Amniotic stem cell (primary cell): ENCODE data around the gene ANGEL1.
A peak's percentile ranks its signal among the peaks of the same experiment; 100 is the strongest.

Experiments
- DNase-seq: peaks from one replicate; lab custom pipeline; 2025; lab: John Stamatoyannopoulos, UW

The ANGEL1 gene

DNA sequence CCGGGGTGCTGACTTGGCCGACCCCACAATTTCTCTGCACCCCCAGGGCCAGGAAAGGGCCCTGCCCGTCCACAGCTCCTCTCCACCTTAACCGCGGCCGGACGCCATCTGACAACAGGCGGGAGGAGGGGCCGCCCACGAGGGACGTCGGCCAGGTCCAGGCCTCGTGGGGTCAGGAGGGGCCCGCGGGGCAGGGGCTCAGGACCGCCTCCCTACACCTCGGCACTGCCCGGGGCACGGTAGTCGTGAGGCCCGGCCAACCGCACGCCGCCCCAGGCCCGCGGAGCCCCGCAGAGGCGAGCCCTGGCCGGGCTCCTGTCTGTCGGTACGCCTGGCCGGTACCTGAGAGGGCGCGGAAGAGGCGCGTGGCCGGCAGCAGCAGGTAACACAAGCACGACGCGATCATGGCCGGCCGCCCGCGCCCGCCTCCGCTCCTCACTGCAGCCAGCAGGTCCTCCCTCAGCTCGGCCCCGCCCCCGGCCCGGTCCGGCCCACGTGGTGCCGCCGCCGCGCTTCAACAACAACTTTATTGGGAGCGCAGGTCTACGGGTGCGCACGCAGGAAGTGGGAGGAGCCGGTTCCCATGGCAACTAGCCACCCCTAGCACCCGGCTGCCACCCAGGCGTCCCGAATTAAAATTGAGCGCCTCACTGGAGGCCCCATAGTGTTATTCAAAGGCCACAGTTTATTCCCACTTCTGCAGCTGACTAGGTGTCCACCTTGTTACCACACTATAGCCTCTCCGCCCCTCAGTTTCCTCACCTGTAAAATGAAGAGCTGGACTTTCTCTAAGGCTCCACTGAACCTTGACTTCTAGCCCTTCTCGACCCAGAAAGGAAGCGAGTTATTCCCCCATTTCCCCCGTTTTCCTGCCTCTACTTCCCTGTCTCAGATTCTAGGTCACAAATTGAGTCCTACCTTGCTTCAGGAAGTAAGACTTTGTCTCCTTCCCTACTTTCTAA is at the start of gene ANGEL1:
TSS of gene ANGEL1 (minus strand) at position 461 of the 962 bp plus-strand sequence. CDS start at position 406, 55 bp downstream.
- peak; percentile 79 for DNase-seq

GRCh38 chr14:76861574-76862255 is 49.0 kb upstream of the ANGEL1 start:
- no peak for DNase-seq

- no peak for DNase-seq
Measured at GRCh38 chr14:76856769-76857168, 44.1 kb upstream of the ANGEL1 start.

- DNase-seq = no peak
Measured at GRCh38 chr14:76855066-76855465, 42.4 kb upstream of the ANGEL1 start.

DNA sequence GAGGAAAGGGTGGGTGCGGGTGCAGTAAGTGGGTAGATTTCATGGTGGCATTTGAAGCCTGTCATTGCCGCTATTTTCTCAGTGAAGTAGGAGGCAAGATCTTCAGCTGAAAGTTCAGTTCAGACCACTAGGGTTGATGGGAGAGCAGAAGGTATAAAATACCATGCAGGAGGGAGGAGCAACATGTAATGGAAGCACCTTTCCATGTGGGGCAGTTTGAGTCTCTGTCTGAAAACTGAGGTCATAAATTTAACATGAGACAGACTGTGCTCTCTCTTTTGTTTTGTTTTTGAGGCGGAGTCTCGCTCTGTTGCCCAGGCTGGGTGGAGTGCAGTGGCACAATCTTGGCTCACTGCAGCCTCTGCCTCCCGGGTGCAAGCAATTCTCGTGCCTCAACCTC is 36.2 kb upstream of the ANGEL1 start:
- no peak for DNase-seq

DNA sequence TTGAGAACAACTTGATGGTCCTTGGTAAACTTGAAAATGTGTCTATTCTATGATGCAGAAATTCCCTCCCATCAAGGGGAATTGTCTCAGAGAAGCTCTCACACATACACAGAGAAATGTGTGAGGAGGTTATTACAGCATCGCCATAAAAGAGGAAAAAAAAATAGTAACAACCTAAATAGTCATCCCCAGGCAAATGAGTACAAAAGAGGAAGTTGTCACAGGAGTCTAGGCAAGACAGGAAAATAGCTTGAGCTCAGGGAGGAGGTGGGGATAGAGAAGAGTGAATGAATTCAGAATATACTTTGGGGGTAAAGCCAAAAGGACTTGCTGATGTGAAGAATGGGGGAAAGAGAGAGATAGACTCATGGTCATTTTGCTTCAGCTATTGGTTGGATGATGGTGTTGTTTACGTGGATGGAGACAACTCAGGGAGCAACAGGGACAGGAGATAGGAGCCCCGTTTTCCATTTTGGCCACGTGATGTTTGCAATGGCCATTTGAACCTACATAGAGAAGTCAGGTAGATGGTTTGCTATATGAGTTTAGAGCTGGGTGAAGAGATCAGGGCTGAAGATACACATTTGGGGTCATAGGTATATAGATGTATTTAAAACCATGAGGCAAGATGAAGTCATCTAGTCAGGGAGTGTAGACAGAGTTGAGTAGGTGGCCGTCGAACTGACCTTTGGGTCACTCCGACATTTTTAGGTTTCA is 33.8 kb upstream of the ANGEL1 start:
- DNase-seq = no peak

DNA sequence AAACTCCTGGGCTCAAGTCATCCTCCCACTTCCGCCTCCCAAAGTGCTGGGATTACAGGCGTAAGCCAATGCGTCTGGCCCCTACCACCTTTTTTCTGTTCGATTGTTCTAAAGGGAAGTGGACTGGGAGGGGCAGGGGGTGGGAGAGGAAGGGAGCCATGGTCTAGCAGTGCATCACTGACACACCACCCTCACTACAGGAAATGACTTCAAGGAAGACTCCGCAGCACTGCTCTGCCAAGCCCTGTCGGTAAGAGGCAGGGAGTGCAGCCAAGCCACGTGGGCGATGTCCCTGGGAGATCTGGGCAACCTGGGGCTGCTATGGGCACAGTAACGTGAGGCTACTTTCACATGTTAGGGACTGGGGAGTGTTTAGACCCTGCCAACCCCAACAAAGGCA is 31.5 kb upstream of the ANGEL1 start:
- no peak for DNase-seq

DNA sequence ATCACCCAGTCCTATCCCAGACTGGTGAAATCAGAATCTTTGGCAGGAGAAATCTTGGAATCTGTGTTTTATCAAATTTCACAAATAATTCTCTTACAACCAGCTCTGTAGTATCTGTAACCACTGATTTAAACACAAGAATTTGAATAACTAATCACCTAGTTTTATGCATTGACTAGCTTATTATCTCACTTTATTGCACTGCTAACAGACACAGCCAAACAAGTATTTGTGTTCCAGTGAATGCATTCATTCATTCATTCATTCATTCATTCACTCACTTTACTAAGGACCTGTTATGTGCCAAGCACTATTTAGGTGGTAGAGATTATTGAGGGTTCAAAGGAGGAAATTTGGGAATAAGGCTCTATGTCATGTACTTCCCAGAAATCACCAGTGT is 29.7 kb upstream of the ANGEL1 start:
- no peak for DNase-seq

GRCh38 chr14:76837524-76837923 is 24.8 kb upstream of the ANGEL1 start:
- DNase-seq = no peak

GRCh38 chr14:76836029-76836630 is 23.4 kb upstream of the ANGEL1 start:
- DNase-seq = no peak

GRCh38 chr14:76834241-76834661 is 21.6 kb upstream of the ANGEL1 start:
- no peak for DNase-seq

- DNase-seq = no peak
Measured at GRCh38 chr14:76833011-76833410, 20.3 kb upstream of the ANGEL1 start.

GRCh38 chr14:76832503-76832988 is 19.9 kb upstream of the ANGEL1 start:
- no peak for DNase-seq

DNA sequence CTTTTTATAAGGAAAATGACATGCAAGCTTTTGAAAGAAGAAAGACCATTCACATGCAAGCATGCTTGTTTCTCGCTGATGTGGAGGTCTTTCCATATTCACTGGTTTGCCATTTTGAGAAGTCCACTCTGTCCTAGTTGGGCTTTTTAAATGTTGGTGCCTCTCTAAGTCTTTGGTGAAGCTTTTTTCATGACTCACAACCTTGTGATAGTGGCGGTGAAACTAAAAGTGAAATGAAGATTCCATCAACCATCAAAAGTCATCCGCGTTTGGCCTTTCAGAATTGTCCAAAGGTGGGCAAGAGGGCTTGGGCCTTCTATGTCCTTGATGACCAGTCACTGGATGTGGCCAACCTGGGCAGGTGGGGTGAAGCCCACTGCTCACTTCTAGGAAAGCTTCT is 17.9 kb upstream of the ANGEL1 start:
- no peak for DNase-seq

DNA sequence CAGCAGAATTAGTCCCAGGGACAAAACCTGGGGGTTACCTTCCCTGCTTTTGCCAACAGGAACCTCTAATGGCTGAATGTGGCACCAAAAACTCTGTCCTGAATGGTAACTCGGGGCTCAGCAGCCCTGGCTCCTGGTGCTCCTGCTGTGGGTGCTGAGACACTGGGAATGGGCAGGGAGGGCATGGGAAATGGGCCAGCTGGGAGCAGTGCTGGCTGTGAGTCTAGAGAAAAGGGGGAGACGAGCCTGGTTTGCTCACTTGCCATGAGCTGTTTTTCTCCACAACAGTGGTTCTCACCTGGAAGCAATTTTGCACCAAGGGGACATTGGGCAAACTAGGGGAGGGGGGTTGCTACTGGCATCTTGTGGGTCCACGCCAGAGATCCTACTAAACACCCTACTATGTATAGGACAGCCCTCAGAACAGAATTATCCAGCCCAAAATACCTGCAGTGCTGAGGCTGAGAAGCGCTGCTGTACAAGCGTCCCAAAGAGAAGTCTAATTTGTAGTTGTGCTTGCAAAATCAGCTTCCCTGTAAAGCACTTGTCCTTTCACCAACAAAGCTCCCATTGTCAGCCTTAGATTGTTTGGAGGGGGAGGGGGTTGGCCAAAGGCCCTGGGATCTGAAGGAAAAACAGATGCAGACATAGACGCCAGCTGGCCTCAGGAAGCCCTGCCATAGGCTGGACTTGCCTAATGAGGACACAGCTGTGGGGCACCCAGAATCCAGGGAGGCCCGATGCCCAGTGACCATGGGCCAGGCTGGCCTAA is 17.2 kb upstream of the ANGEL1 start:
- no peak for DNase-seq

GRCh38 chr14:76829013-76829365 is 16.3 kb upstream of the ANGEL1 start:
- DNase-seq = no peak

- no peak for DNase-seq
Measured at GRCh38 chr14:76828339-76829012, 15.8 kb upstream of the ANGEL1 start.

DNA sequence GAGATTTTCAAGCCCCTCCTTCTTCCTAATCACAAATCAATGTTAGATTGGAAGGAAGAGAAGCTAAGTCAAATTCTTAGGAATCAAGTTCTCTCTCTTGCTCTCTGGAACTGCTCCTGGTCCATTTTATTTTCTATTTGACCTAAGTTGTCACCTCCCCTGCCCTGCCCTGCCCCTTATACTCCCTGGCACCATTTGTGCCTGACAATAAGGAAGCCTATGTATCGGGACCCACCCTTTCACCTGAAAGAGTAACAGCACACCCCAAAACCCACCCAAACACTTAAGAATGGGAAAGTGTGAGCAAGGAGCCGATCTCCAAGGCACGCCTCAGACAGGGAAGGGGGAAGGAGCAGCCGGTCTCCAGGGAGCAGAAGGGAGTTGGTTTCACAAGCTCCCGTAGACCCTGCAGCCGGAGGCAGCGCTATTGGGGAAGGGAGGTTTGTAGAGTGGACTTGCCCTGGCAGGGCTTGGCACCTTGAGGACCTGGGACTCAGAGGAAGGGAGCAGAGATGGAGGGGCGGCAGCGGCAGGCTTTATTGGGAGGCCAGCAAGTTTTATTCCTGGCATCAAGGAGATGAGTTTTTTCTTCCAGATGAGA is 15.1 kb upstream of the ANGEL1 start:
- no peak for DNase-seq

DNA sequence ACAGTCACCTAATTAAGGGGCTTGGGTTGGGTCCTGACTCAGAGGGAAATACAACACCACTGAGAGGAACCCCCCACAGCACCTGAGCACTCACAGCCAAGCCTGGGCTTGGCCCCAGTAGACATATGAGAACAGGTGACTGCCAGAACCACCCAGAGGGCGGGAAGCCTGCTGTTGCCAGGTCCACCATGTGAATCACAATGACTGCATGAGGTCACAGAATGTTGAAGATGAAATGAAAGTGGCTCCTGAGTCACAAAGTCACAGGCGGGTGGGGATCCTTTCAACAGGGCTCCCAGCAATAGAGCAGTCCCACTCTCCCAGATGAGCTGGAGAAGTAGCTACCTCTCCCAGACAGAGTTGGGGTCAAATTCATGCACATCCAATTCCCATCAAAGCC is 13.4 kb upstream of the ANGEL1 start, which contains the start of gene LRRC74A:
TSS of gene LRRC74A (plus strand) at position 287 of the 400 bp plus-strand sequence. CDS start 290 bp downstream, outside the sequence.
- DNase-seq = no peak

GRCh38 chr14:76820700-76821099 is 8.0 kb upstream of the ANGEL1 start:
- DNase-seq = no peak
